Transverse colon (tissue), 4 donors: ENCODE data around the gene CALHM2. TPM values are rescaled to one million over a fixed set of nuclear protein-coding genes. Genes with fewer than 3 reads are reported as not detected.

Experiments used
- DNase-seq: peaks from one replicate; pipeline ENCODE4 v3.0.0-alpha.2; 2019
- H3K27ac ChIP-seq, 4 donors: fragments of 200-600 bp; sonication (generic); 2 replicates each; pipeline ENCODE4 v1.5.1; 2016 to 2018; ENCODE audit warnings: inconsistent platforms in 4 of 4
- H3K27me3 ChIP-seq: fragments of 200-600 bp; sonication (generic); 2 replicates; pipeline ENCODE4 v1.5.1; 2017; ENCODE audit warnings: inconsistent platforms
- H3K36me3 ChIP-seq, 4 donors: fragments of 200-600 bp; sonication (generic); 2 replicates each; pipeline ENCODE4 v1.5.1; 2017 to 2019; ENCODE audit warnings: inconsistent platforms in 4 of 4
- H3K4me1 ChIP-seq, 4 donors: fragments of 200-600 bp; sonication (generic); 2 replicates each; pipeline ENCODE4 v1.5.1; 2017 to 2020; ENCODE audit warnings: inconsistent platforms in 4 of 4
- H3K4me3 ChIP-seq, 4 donors: fragments of 200-600 bp; sonication (generic); 1 replicate in 1 of 4; 2 replicates in 3 of 4; pipeline versions ENCODE4 v1.5.1 to v1.6.1; 2017 to 2019; ENCODE audit warnings: inconsistent platforms in 4 of 4
- H3K9me3 ChIP-seq, 2 donors: fragments of 200-600 bp; sonication (generic); 2 replicates each; pipeline ENCODE4 v1.5.1; 2017 to 2019; ENCODE audit warnings: inconsistent platforms in 2 of 2
- EP300 ChIP-seq: sonication (generic); formaldehyde crosslinking; IDR thresholded peaks from one replicate; pipeline ENCODE4 v1.6.1; 2017; ENCODE audit warnings: antibody characterized with exemption, low read depth
- POLR2A ChIP-seq: fragments of 450-650 bp; IDR thresholded peaks from one replicate; pipeline ENCODE4 v1.6.1; 2016; ENCODE audit warnings: antibody characterized with exemption, mild to moderate bottlenecking, moderate library complexity
- POLR2AphosphoS5 ChIP-seq, 3 donors: sonication (generic); formaldehyde crosslinking; IDR thresholded peaks; one replicate each; pipeline ENCODE4 v1.6.1; 2016; ENCODE audit warnings: antibody characterized with exemption in 3 of 3
- WGBS, 2 donors: methylation state at CpG; one replicate each; pipeline ENCODE4 v1.1.5; 2018; ENCODE audit warnings: low coverage in 1 of 2; 5-methylcytosine and 5-hydroxymethylcytosine counted together
- in situ Hi-C, 4 donors: fragments of 200-750 bp; cut with MboI; loops; one replicate each; pipeline versions ENCODE4 v1.15.0 to v1.15.1; 2017; ENCODE audit warnings: low sequenced_read_pairs in 3 of 4, low pct_ligation_motif_present in 1 of 4, low pct_unique_long_range_greater_than_20kb in 1 of 4
- intact Hi-C: fragments of 100-400 bp; cut with DNase I; formaldehyde crosslinking; loops from one replicate; pipeline ENCODE4 v1.15.1; 2023; ENCODE audit warnings: low total_unique reads
- total RNA-seq, 4 donors: library from RNA; depleted of rRNA; stranded (reverse); fragments of >200 nt; gene quantifications; one replicate each; pipeline ENCODE4 v1.1.0, GENCODE V29; 2016
- TF ChIP-seq, protein P1 (sequence below), 5 experiments: fragments of 200-600 bp in 3 of 5; fragments of 450-650 bp in 2 of 5; sonication (generic) in 3 of 5; IDR thresholded peaks; 1 replicate in 2 of 5; 2 replicates in 3 of 5; pipeline ENCODE4 v1.5.1; 2016 to 2017; ENCODE audit warnings: antibody characterized with exemption in 5 of 5, inconsistent platforms in 3 of 5, mild to moderate bottlenecking in 2 of 5, moderate library complexity in 1 of 5

CALHM2 gene
- total RNA-seq, 4 donors from 2014 or later: 3.2 to 21.1 (median 15.7) TPM

DNA sequence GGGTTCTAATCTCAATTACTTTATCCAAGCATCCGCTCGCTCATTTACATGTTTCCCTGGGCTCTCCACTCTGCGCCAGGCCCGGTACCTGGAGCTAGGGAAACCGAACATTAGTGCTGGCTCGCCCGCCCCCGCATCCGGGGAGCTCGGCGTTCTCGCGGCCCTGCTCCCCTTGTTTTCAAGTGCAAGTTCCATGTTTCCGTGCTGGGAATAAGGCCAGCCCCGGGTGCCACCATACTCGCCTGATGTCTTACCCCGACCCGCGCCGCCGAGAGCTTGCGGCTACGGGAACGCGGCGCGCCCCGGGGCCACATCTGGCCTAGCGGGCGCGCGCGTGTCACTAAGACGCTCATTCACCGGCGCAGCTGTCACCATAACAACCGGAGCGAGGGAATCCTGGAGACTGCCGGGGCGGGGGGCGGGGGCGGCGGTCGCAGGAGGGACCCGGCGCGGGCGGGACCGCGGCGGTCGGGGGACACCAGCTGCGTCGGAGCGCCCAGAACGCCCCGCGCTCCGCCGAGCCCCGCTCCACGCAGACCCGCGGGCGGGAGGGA, 41.3 kb upstream of the CALHM2 start, which contains the start of gene NEURL1:
Gene NEURL1, plus strand, starts transcription at position 344 of the 554 bp plus-strand sequence. CDS start 683 bp downstream, outside the sequence.
- intact Hi-C loops: no loop called here
- WGBS, 2 donors: 5% methylated on average over 33 of the region's 65 CpGs; no CpG with 5 or more reads in 1 of the 2 donors
- TF ChIP-seq POLR2A: no peak
- TF ChIP-seq, protein P1, sequence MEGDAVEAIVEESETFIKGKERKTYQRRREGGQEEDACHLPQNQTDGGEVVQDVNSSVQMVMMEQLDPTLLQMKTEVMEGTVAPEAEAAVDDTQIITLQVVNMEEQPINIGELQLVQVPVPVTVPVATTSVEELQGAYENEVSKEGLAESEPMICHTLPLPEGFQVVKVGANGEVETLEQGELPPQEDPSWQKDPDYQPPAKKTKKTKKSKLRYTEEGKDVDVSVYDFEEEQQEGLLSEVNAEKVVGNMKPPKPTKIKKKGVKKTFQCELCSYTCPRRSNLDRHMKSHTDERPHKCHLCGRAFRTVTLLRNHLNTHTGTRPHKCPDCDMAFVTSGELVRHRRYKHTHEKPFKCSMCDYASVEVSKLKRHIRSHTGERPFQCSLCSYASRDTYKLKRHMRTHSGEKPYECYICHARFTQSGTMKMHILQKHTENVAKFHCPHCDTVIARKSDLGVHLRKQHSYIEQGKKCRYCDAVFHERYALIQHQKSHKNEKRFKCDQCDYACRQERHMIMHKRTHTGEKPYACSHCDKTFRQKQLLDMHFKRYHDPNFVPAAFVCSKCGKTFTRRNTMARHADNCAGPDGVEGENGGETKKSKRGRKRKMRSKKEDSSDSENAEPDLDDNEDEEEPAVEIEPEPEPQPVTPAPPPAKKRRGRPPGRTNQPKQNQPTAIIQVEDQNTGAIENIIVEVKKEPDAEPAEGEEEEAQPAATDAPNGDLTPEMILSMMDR (IDR thresholded peaks at IDR 0.05): no peak
- TF ChIP-seq EP300: no peak
- TF ChIP-seq POLR2AphosphoS5 (IDR thresholded peaks at IDR 0.05): no peak
- H3K27me3 ChIP-seq: peaks cover 42% of the 10 kb centered on the region
- peak within 1 kb of the TSS in 1 of 4 donors; percentile 32 for H3K27ac ChIP-seq
- DNase-seq: no peak
- in situ Hi-C loops: no loop called here
- no peaks in the 10 kb centered on the region for H3K9me3 ChIP-seq
- no peaks in the 10 kb centered on the region for H3K36me3 ChIP-seq
- H3K4me1 ChIP-seq: peaks cover 5 to 24% (median 12%) of the 10 kb centered on the region in 4 donors
- H3K4me3 ChIP-seq: peak within 1 kb of the TSS; percentile 35 to 64 (median 54)

DNA sequence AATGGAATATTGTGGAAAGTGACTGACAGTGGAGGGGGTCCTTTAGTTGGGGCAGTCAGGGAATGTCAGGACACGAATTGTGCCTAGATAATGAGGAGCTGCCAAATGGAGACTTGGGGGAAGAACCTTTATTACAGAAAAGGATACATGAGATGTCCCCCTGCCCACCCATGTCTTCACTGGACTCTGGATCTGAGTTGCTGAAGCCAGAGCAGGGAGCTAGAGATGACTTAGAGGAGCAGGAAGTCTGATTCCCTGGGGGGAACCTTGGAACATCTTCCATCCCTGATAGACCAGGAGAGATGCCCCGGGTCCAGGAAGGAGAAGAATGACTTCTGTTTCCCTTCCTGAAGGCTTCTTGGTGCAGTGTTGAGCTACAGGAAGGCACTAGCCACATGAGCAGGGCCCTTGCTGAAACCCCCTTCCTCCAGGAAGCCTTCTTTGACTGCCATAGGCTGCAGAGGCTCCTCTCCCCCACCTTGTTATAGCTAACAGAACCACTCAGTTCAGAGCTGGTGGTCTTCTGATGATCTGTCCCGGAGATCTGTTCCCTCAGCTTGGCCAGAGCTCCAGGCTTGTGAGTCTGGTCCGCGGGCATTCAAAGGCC, 40.6 kb upstream of the CALHM2 start:
- H3K9me3 ChIP-seq: no peaks in the 10 kb centered on the region
- H3K4me1 ChIP-seq: peaks cover 5 to 24% (median 12%) of the 10 kb centered on the region in 4 donors
- intact Hi-C loops: no loop called here
- in situ Hi-C loops: no loop called here
- 72% methylated on average over 5 of the region's 5 CpGs; no CpG with 5 or more reads in 1 of the 2 donors for WGBS, 2 donors
- peak overlapping the region in 1 of 4 donors; percentile 32 for H3K27ac ChIP-seq
- H3K36me3 ChIP-seq: no peaks in the 10 kb centered on the region
- peaks cover 42% of the 10 kb centered on the region for H3K27me3 ChIP-seq
- peak overlapping the region in 1 of 4 donors; percentile 63 for H3K4me3 ChIP-seq
- no peak for DNase-seq
- TF ChIP-seq POLR2A: no peak
- no peak for TF ChIP-seq POLR2AphosphoS5 (IDR thresholded peaks at IDR 0.05)
- TF ChIP-seq EP300: no peak
- TF ChIP-seq, protein P1 (IDR thresholded peaks at IDR 0.05): no peak

DNA sequence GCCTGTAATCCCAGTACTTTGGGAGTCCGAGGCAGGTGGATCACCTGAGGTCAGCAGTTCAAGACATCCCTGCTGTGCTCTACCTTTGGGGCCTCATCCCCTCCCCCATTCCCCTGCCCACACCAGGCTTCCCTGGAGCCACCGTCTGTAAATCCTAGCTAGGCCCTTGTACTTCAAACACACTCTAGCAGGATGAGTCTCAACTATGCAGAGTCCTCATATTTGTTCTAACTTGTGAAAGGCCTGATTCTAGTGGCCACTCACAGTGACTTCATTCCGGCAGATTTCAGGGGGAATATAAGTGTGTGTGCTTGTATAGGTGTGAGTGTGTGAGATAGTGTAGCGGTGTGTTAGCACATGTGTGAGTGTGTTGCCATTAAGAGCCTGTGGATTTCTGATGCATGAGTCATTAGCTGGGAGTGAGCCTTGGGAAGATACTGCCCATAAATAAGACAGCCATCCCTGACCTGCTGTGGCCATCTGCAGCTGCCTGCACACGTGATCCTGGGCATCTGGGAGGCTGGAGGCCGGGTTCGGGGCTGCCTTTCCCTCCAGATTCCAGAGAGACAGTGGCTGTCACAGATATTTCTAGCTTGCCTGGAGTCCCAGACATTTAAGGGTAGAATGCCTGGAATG, 39.7 kb upstream of the CALHM2 start:
- peaks cover 42% of the 10 kb centered on the region for H3K27me3 ChIP-seq
- H3K4me1 ChIP-seq: peaks cover 5 to 28% (median 12%) of the 10 kb centered on the region in 4 donors
- intact Hi-C loops (no loop called here), in situ Hi-C loops (no loop called here)
- 64% methylated on average over 7 of the region's 7 CpGs; no CpG with 5 or more reads in 1 of the 2 donors for WGBS, 2 donors
- H3K36me3 ChIP-seq: no peaks in the 10 kb centered on the region
- no peaks in the 10 kb centered on the region for H3K9me3 ChIP-seq
- no peak overlapping the region for H3K4me3 ChIP-seq
- peak overlapping the region in 2 of 4 donors; percentile 14 to 32 for H3K27ac ChIP-seq
- no peak for DNase-seq
- TF ChIP-seq POLR2A (no peak), POLR2AphosphoS5 (IDR thresholded peaks at IDR 0.05) (peak; percentile 17 to 60 (median 45)), EP300 (no peak)
- TF ChIP-seq, protein P1 (IDR thresholded peaks at IDR 0.05): no peak

DNA sequence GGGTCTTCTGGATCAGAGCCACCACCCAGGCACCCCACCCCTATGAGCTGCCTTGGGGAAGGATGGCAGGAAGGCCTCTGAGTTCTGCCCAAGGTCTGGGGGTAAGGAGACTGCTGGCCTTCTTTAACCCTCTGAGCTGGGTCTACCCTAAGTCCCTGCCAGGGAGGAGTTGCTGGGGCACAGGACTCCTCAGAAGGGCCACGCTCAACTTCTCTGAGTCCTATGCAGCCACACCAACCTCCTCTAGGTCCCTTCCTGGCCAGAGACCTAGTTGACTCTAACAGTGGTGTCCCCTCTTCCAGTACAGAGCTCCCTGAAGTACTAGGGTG, 38.8 kb upstream of the CALHM2 start:
- Histone ChIP-seq H3K4me3 (no peak overlapping the region), H3K36me3 (no peaks in the 10 kb centered on the region), H3K27me3 (peaks cover 38% of the 10 kb centered on the region), H3K27ac (no peak overlapping the region), H3K9me3 (no peaks in the 10 kb centered on the region), H3K4me1 (peaks cover 5 to 36% (median 12%) of the 10 kb centered on the region in 4 donors)
- 100% methylated on average over 1 of the region's 1 CpG; no CpG with 5 or more reads in 1 of the 2 donors for WGBS, 2 donors
- TF ChIP-seq POLR2A (no peak), POLR2AphosphoS5 (IDR thresholded peaks at IDR 0.05) (no peak), EP300 (no peak)
- TF ChIP-seq, protein P1 (IDR thresholded peaks at IDR 0.05): no peak
- in situ Hi-C loops (no loop called here), intact Hi-C loops (no loop called here)
- DNase-seq: no peak
